Uterus (tissue), 2 donors: ENCODE measurements around the gene PLA2G15.

ENCODE experiments used
- POLR2A ChIP-seq, 2 donors: fragments of 450-650 bp; IDR thresholded peaks; one replicate each; pipeline ENCODE4 v1.6.1; 2016; ENCODE audit warnings: antibody characterized with exemption in 2 of 2, mild to moderate bottlenecking in 1 of 2, moderate library complexity in 1 of 2
- TF ChIP-seq, protein P1 (sequence below), 4 experiments: fragments of 200-600 bp in 2 of 4; fragments of 450-650 bp in 2 of 4; sonication (generic) in 2 of 4; IDR thresholded peaks; one replicate each; pipeline ENCODE4 v1.5.1; 2016 to 2019; ENCODE audit warnings: antibody characterized with exemption in 4 of 4, mild to moderate bottlenecking in 2 of 4, moderate library complexity in 1 of 4

DNA sequence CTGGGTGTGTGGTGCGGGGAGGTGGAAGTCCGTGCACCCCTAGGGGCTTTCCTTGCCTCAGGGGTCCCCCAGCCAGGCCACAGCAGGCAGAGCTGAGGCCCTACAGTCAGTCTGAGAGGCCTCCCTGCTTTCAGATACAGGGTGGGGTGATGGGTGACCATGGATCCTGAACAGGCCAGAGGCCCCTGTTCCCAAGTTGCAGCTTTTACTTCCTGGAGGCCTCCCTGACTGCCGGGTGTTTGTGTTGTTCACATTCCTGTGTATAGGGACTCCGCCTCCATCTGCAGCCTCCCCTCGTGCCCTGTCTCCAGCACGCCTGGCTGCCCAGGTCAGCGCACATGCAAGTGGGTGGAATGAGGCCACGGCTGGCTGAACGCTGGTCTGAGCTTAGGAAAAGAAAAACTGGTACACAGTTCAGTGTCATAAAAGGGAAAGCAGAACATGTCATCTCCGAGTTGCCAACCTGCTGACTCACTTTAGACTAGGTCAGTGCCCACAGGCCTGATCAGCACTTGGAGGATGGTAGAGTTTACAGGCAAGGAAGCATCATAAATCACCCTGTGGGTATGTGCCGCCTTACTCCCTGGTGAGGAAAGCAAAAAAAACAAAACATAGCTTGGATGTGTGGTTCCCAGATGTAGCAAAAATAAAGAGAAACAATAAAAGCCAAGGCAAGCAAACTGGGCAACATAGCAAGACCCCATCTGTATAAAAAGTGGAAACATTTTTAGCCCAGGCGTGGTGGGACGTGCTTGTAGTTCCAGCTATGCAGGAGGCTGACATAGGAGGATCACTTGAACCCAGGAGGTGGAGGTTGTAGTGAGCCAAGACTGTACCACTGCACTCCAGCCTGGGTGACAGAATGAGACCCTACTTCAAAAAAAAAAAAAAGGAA, 13.0 kb downstream of the PLA2G15 start:
- TF ChIP-seq, protein P1, sequence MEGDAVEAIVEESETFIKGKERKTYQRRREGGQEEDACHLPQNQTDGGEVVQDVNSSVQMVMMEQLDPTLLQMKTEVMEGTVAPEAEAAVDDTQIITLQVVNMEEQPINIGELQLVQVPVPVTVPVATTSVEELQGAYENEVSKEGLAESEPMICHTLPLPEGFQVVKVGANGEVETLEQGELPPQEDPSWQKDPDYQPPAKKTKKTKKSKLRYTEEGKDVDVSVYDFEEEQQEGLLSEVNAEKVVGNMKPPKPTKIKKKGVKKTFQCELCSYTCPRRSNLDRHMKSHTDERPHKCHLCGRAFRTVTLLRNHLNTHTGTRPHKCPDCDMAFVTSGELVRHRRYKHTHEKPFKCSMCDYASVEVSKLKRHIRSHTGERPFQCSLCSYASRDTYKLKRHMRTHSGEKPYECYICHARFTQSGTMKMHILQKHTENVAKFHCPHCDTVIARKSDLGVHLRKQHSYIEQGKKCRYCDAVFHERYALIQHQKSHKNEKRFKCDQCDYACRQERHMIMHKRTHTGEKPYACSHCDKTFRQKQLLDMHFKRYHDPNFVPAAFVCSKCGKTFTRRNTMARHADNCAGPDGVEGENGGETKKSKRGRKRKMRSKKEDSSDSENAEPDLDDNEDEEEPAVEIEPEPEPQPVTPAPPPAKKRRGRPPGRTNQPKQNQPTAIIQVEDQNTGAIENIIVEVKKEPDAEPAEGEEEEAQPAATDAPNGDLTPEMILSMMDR (IDR thresholded peaks at IDR 0.05): no peak
- TF ChIP-seq POLR2A (IDR thresholded peaks at IDR 0.05): no peak
